GM18907 (cell line): ENCODE measurements around the gene MICAL3.

Experiments used
- ATAC-seq: cut with Tn5 transposase; IDR thresholded peaks from one replicate; pipeline ENCODE4 v1.9.1; 2021; ENCODE audit warnings: mild to moderate bottlenecking, moderate library complexity; ENCODE audit not compliant: unreplicated experiment

MICAL3 gene

GRCh38 chr22:17807086-17807485, 217.3 kb downstream of the MICAL3 start:
- ATAC-seq = no peak

GRCh38 chr22:17806437-17806836, 217.9 kb downstream of the MICAL3 start:
- ATAC-seq = no peak

GRCh38 chr22:17804331-17805080, 219.9 kb downstream of the MICAL3 start:
- ATAC-seq = no peak

GRCh38 chr22:17803609-17804270, 220.6 kb downstream of the MICAL3 start:
- ATAC-seq = no peak

GRCh38 chr22:17802822-17803221, 221.5 kb downstream of the MICAL3 start:
- ATAC-seq = no peak

- no peak for ATAC-seq
Measured at GRCh38 chr22:17802411-17802810, 221.9 kb downstream of the MICAL3 start.

GRCh38 chr22:17797721-17798559, 226.4 kb downstream of the MICAL3 start:
- ATAC-seq = peak; percentile 45

- no peak for ATAC-seq
Measured at GRCh38 chr22:17796695-17797094, 227.7 kb downstream of the MICAL3 start.

GRCh38 chr22:17795661-17796548, 228.5 kb downstream of the MICAL3 start:
- ATAC-seq = no peak

GRCh38 chr22:17794726-17795542, 229.4 kb downstream of the MICAL3 start:
- no peak for ATAC-seq

- no peak for ATAC-seq
Measured at GRCh38 chr22:17792854-17793434, 231.4 kb downstream of the MICAL3 start.

GRCh38 chr22:17792299-17792698, 232.1 kb downstream of the MICAL3 start:
- no peak for ATAC-seq

- ATAC-seq = no peak
Measured at GRCh38 chr22:17791196-17791595, 233.2 kb downstream of the MICAL3 start.

- no peak for ATAC-seq
Measured at GRCh38 chr22:17789379-17790200, 234.8 kb downstream of the MICAL3 start.

GRCh38 chr22:17788528-17789378, 235.6 kb downstream of the MICAL3 start:
- no peak for ATAC-seq

- no peak for ATAC-seq
Measured at GRCh38 chr22:17787716-17788330, 236.5 kb downstream of the MICAL3 start.

- no peak for ATAC-seq
Measured at GRCh38 chr22:17787241-17787640, 237.1 kb downstream of the MICAL3 start.
